Astrocyte of the cerebellum (primary cell): ENCODE measurements around the gene CIDEA.

Experiments used
- DNase-seq: peaks from one replicate; pipeline ENCODE4 v3.0.0-alpha.2; 2011; ENCODE audit warnings: low read depth
- H3K4me3 ChIP-seq: 2 replicates; pipeline ENCODE4 v1.5.1; 2011; ENCODE audit warnings: mild to moderate bottlenecking, low read depth, low read length, moderate library complexity
- in situ Hi-C: cut with HindIII; loops from 2 replicates; pipeline ENCODE4 v1.10.0; 2017; ENCODE audit warnings: low sequenced_read_pairs
- TF ChIP-seq, protein P1 (sequence below): IDR thresholded peaks from 2 replicates; pipeline ENCODE4 v1.5.1; 2012; ENCODE audit warnings: low read length, low read depth, moderate library complexity, mild to moderate bottlenecking; ENCODE audit errors: missing control alignments

Gene CIDEA

DNA sequence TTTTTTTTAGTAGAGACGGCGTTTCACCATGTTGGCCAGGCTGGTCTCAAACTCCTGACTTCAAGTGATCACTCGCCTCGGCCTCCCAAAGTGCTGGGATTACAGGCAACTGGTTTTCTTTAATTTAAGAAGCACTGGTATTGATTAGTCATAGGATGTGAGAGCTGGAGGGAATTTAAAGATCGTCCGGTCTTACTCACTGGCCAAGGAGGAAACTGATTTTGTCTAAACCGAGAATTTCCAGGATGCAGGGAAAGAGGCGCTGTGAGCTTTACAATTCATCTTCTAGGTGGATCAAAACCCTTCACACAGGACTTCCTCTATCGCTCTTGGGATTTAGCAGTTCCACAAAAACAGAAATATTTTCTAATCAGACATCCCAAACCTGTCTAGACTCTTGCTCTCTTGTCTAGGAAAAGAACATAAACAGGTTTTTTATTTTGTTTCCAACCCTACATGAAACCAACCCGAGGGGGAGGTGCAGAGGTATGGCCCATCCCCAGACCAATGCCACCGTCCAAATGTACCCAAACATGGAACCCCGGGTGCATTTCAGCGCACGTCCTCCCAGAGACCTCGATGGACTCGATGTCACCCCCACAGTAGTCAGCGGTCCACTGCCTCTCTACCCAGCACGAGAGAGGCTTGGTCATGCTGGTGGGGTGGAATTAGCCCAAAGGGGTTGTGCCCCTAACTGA is 41.4 kb downstream of the CIDEA start:
- TF ChIP-seq, protein P1, sequence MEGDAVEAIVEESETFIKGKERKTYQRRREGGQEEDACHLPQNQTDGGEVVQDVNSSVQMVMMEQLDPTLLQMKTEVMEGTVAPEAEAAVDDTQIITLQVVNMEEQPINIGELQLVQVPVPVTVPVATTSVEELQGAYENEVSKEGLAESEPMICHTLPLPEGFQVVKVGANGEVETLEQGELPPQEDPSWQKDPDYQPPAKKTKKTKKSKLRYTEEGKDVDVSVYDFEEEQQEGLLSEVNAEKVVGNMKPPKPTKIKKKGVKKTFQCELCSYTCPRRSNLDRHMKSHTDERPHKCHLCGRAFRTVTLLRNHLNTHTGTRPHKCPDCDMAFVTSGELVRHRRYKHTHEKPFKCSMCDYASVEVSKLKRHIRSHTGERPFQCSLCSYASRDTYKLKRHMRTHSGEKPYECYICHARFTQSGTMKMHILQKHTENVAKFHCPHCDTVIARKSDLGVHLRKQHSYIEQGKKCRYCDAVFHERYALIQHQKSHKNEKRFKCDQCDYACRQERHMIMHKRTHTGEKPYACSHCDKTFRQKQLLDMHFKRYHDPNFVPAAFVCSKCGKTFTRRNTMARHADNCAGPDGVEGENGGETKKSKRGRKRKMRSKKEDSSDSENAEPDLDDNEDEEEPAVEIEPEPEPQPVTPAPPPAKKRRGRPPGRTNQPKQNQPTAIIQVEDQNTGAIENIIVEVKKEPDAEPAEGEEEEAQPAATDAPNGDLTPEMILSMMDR, result no peak

DNA sequence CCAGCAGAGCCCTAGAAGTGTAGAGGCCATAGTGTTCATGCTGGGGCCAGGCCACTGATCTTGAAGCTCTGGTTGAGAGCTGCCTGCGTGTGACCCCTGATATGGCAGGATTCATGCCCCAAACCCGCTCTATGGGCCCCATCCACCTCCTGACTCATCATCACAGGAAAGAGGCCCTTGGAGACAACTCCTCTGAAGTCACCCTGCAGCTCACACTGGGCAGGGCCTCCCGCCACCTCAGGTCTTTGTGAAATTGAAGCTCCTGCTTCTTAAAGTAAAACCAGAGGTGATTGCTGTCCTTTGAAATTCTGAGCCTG is 41.9 kb downstream of the CIDEA start:
- DNase-seq, result no peak
- TF ChIP-seq, protein P1, result no peak
- in situ Hi-C loops, result loop anchor here (5.0 kb wide), 1 partner anchor 54 kb away; no protein-coding TSS in a partner anchor
- no peak overlapping the region for H3K4me3 ChIP-seq

More for the DNA sequence above, 41.4 kb downstream of the CIDEA start:
- DNase-seq, result no peak
- in situ Hi-C loops, result loop anchor here (5.0 kb wide), 1 partner anchor 53 kb away; no protein-coding TSS in a partner anchor
- no peak overlapping the region for H3K4me3 ChIP-seq

DNA sequence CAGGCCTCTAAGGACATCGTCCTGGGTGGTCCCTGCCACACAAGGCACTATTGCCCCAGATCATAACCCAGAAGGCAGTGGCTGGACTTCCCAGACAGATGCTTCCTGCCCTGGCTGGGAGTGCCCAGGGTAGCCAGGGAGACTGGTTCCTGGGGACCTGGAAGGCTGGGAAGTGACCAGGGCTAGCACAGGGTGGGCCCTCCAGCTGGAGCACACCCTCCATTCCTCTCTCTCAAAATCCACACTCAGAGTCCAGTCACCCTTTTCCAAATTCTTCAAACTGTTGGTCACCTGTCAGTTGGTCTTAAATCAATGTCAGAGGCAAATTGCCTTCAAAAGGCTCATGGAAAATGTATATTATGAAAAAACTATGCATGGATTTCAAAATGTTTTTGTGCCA is 42.3 kb downstream of the CIDEA start:
- no peak overlapping the region for H3K4me3 ChIP-seq
- in situ Hi-C loops, result loop anchor here (5.0 kb wide), 1 partner anchor 54 kb away; no protein-coding TSS in a partner anchor
- DNase-seq, result no peak
- TF ChIP-seq, protein P1, result no peak

DNA sequence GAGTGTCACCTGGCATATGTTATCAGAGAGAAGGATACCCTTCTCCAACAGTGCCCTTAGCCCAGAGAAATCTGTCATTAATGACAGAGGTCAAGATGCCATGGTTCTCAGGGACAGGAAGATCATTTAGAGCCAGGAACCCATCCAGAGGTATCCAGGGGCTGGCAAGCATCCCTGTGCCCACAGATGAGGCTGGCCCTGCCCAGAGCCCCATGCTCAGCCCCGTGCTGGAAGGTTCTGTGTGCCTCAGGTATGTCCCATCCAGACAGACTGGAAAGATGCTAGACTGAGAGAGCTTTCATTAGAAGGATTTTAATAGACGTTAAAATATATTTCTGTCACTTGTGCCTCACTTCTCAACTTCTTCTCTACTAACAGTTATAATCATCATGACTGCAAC is 45.7 kb downstream of the CIDEA start:
- TF ChIP-seq, protein P1, result no peak
- no peak for DNase-seq
- H3K4me3 ChIP-seq, result no peak overlapping the region
- in situ Hi-C loops, result loop anchor here (5.0 kb wide), 1 partner anchor 58 kb away; no protein-coding TSS in a partner anchor

DNA sequence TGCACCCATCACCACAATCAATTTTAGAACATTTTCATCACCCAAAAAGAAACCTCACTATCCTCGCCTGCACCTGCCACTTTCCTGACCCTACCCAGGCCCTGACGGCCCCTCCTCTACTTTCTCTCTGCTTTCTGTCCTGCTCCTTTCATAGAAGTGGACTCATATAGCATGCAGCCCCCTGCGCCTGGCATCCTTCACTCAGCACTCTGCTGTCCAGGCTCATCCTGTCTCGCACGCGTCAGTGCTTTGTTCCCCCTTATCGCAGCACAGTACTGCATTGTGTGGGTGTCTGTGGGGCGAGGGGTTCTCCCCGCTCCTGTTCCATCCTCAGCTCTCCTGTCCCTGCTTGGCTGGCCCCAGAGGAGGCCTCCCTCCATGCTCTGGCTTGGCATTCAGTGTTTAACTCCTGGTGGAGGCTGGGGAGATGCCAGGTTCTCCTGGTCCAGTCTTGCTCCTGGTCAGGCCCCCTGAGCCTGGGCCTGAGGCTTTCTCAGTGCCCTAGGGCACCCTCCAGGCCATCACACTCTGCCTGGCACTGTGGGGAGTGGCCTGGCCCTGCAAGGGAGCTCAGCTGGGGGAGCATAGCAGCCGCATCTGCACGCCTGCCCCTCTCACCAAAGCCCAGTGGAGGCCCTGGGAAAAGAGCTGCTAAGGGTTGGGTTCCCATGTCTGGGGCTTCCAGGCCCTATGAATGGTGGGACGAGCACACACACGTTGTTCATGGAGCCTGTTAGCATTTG is 47.3 kb downstream of the CIDEA start:
- no peak overlapping the region for H3K4me3 ChIP-seq
- TF ChIP-seq, protein P1, result no peak
- no peak for DNase-seq
- in situ Hi-C loops, result no loop called here

DNA sequence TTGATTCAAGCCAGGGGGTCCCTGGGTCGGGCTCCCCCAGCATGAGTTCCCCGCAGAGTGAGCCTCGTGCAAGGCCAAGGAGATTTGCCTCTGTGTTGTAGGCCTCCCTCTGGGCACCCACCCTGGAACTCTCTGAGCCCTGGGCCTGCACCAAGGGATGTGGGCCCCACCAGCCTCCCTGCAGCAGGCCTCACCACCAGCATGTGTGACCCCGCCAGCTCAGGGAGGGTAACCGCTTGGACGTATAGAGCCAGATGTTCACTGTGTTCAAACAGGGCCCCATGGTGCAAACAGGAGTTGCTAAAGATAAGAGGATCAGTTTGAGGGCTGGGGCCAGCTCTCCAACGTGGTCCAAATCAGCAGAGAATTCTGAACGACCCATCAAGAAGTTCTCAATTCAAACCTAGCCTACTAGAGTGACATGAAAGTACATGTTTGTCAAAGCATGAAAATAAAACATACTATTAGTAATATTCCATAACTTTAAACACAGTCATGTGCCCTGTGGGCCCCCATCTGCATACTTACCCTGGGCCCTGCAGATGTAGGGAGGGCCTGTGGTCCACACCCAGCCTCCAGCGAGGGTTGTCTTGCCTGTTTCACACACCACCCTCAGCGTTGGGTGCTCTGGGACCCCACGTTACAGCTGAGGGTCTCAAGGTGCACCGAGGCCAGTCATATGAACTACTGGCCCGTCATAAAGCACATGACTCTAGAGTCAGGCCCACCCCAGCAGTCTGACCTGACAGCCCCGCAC is 48.4 kb downstream of the CIDEA start:
- in situ Hi-C loops, result no loop called here
- DNase-seq, result no peak
- TF ChIP-seq, protein P1, result no peak
- no peak overlapping the region for H3K4me3 ChIP-seq
